NCI-H510A (cell line): ENCODE measurements around the gene SGMS1.

Source experiments
- DNase-seq: peaks from one replicate; lab custom pipeline; 2025; lab: John Stamatoyannopoulos, UW

SGMS1 gene

GRCh38 chr10:50397312-50398140 lies 226.2 kb downstream of the SGMS1 start:
- no peak for DNase-seq

GRCh38 chr10:50396491-50397311 lies 227.1 kb downstream of the SGMS1 start:
- no peak for DNase-seq

- DNase-seq = no peak
These were observed 227.9 kb downstream of the SGMS1 start for GRCh38 chr10:50395851-50396250.

GRCh38 chr10:50395271-50395670 lies 228.5 kb downstream of the SGMS1 start:
- DNase-seq = no peak

- DNase-seq = no peak
These were observed 228.9 kb downstream of the SGMS1 start for GRCh38 chr10:50394832-50395231.

GRCh38 chr10:50393784-50394467 lies 229.8 kb downstream of the SGMS1 start:
- no peak for DNase-seq

- DNase-seq = no peak
These were observed 230.6 kb downstream of the SGMS1 start for GRCh38 chr10:50392966-50393718.

- DNase-seq = no peak
These were observed 231.3 kb downstream of the SGMS1 start for GRCh38 chr10:50392426-50392825.

GRCh38 chr10:50390302-50390701 lies 233.5 kb downstream of the SGMS1 start:
- DNase-seq = no peak

- no peak for DNase-seq
These were observed 235.6 kb downstream of the SGMS1 start for GRCh38 chr10:50388181-50388580.

GRCh38 chr10:50387732-50388073 lies 236.1 kb downstream of the SGMS1 start:
- no peak for DNase-seq

- DNase-seq = no peak
These were observed 236.6 kb downstream of the SGMS1 start for GRCh38 chr10:50387007-50387731.

GRCh38 chr10:50385624-50386023 lies 238.1 kb downstream of the SGMS1 start:
- DNase-seq = no peak

GRCh38 chr10:50384898-50385297 lies 238.9 kb downstream of the SGMS1 start:
- DNase-seq = no peak

GRCh38 chr10:50384238-50384637 lies 239.5 kb downstream of the SGMS1 start:
- DNase-seq = no peak

GRCh38 chr10:50382576-50383023 lies 241.2 kb downstream of the SGMS1 start:
- DNase-seq = no peak

GRCh38 chr10:50381642-50382041 lies 242.1 kb downstream of the SGMS1 start:
- no peak for DNase-seq

- no peak for DNase-seq
These were observed 244.1 kb downstream of the SGMS1 start for GRCh38 chr10:50379616-50380015.

- no peak for DNase-seq
These were observed 248.0 kb downstream of the SGMS1 start for GRCh38 chr10:50375745-50376144.

GRCh38 chr10:50375051-50375452 lies 248.7 kb downstream of the SGMS1 start:
- no peak for DNase-seq

- no peak for DNase-seq
These were observed 249.8 kb downstream of the SGMS1 start for GRCh38 chr10:50373821-50374501.
